ENCODE data around the gene MRAP.

DNA sequence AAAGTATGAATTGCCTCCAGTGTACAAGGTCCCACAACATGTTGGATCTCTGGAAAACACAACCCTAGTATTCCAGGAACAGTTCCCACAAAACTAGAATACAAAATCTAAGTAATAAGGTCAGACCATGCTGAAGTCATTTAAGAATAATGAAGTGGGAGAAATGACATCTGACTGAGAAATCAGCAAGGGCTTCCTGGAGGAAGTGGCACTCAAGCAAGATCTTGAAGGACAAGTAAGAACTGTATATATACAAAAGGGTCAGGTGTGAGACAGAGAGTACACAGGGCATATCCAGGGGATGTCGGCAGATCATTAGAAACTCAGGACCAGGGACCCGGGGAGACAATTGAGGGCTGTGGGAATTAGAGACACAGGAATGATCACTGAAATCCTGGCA lies 38.5 kb upstream of the MRAP start:
- TF ChIP-seq CTCF (IDR thresholded peaks at IDR 0.05; ENCODE audit: low read depth, low read length, poor library complexity, severe bottlenecking) (no peak), EZH2phosphoT487 (IDR thresholded peaks at IDR 0.05; ENCODE audit: borderline replicate concordance, low read length) (no peak)
